DMS53 (cell line): ENCODE measurements around the gene TRIM56.
A peak's percentile ranks its signal among the peaks of the same experiment; 100 is the strongest.
"Not testable (repeated sequence)": the region's sequence is repeated elsewhere in the genome, so short reads cannot be mapped to it uniquely, and the experiment has no call there.

Source experiments
- DNase-seq: peaks from one replicate; lab custom pipeline; 2025; lab: John Stamatoyannopoulos, UW

TRIM56 gene

GRCh38 chr7:101132626-101133600 lies 47.6 kb downstream of the TRIM56 start:
- not testable (repeated sequence) for DNase-seq

- no peak for DNase-seq
These were observed 48.5 kb downstream of the TRIM56 start for GRCh38 chr7:101133621-101134398.

- DNase-seq: no peak
These were observed 49.2 kb downstream of the TRIM56 start for GRCh38 chr7:101134399-101134980.

GRCh38 chr7:101137651-101138212 lies 52.5 kb downstream of the TRIM56 start:
- DNase-seq: no peak

- peak; percentile 99 for DNase-seq
These were observed 53.1 kb downstream of the TRIM56 start for GRCh38 chr7:101138213-101138870.

GRCh38 chr7:101140339-101140699 lies 55.0 kb downstream of the TRIM56 start:
- no peak for DNase-seq

- DNase-seq: no peak
These were observed 55.6 kb downstream of the TRIM56 start for GRCh38 chr7:101140746-101141382.
